ENCODE data around the gene DVL2. TPM values are rescaled to one million over a fixed set of nuclear protein-coding genes. Genes with fewer than 3 reads are reported as not detected.

The DVL2 gene
- total and polyA plus RNA-seq, 4 donors = 22.2 to 57.5 (median 35.2) TPM

DNA sequence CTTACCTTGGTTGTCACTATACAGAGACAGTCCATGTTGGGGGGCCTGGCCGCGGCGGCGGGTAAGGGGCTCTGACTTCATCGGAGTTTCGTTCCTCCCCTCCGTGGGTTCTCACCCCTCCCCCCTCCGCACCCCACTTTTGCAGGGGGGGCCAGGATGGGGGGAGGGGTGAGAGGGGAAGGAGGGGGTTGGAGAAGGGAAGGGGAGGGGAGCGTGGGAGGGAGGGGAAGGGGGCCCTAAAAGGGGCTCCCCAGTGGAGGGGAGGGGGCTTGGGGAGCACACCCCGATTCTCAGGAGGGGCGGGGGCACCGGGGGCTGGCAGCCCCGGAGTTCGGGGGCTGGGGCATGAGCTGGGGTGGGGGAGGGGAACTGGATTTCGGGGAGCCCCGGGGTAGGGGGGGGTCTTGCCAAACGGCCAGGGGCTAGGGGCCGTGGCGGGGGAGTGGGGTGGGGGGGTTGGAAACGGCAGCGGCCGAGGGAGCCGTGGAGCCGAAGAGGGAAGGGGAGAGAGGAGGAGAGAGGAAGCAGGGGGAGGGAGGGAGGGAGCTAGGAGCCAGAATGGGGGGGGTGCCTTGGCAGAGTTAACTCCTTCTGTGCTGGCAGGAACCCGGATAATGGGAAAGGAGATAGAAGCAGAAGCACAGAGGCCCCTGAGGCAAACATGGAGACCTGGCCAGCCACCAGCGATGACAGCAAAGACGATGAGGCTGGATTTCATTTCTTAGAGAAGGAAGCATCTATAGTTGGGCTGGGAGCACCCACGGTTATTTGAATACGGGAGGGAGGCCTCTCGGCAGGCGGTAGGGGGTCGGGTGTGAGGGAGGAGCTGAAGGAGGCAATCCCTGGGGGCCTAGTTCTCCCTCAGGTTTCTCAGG lies 17.0 kb downstream of the DVL2 start:
- no peak for ATAC-seq (ENCODE audit: insufficient read depth, low FRiP score)
- peaks cover 6 to 63% (median 24%) of the 10 kb centered on the region in 5 donors for H3K4me1 ChIP-seq (ENCODE audit: control insufficient read depth in 5 of 5, insufficient read depth in 5 of 5, low read length in 5 of 5)
- no peaks in the 10 kb centered on the region for H3K27me3 ChIP-seq (ENCODE audit: control insufficient read depth in 3 of 3, insufficient read depth in 3 of 3, low read length in 2 of 3)
- H3K4me3 ChIP-seq = no peak overlapping the region
- H3K27ac ChIP-seq (ENCODE audit: low read depth in 1 of 2, low read length in 1 of 2) = peak overlapping the region in 1 of 2 donors; percentile 20
- H3K9me3 ChIP-seq (ENCODE audit: control insufficient read depth in 4 of 4, insufficient read depth in 3 of 4, low read length in 3 of 4) = no peaks in the 10 kb centered on the region
- peak; percentile 87 to 95 (median 90) for DNase-seq
- peaks cover 0 to 10% (median 5%) of the 10 kb centered on the region in 4 donors for H3K36me3 ChIP-seq (ENCODE audit: control insufficient read depth in 4 of 4, insufficient read depth in 4 of 4, low read length in 4 of 4)
- peak overlapping the region in 1 of 2 donors; percentile 94 for H3K9ac ChIP-seq (ENCODE audit: insufficient read depth in 1 of 2, low read length in 2 of 2)
- WGBS, 2 donors = 0 to 3% methylated on average over 26 to 32 of the region's 32 CpGs
- TF ChIP-seq, protein P1, sequence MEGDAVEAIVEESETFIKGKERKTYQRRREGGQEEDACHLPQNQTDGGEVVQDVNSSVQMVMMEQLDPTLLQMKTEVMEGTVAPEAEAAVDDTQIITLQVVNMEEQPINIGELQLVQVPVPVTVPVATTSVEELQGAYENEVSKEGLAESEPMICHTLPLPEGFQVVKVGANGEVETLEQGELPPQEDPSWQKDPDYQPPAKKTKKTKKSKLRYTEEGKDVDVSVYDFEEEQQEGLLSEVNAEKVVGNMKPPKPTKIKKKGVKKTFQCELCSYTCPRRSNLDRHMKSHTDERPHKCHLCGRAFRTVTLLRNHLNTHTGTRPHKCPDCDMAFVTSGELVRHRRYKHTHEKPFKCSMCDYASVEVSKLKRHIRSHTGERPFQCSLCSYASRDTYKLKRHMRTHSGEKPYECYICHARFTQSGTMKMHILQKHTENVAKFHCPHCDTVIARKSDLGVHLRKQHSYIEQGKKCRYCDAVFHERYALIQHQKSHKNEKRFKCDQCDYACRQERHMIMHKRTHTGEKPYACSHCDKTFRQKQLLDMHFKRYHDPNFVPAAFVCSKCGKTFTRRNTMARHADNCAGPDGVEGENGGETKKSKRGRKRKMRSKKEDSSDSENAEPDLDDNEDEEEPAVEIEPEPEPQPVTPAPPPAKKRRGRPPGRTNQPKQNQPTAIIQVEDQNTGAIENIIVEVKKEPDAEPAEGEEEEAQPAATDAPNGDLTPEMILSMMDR (IDR thresholded peaks at IDR 0.05; ENCODE audit: control extremely low read depth, extremely low read depth) = no peak

DNA sequence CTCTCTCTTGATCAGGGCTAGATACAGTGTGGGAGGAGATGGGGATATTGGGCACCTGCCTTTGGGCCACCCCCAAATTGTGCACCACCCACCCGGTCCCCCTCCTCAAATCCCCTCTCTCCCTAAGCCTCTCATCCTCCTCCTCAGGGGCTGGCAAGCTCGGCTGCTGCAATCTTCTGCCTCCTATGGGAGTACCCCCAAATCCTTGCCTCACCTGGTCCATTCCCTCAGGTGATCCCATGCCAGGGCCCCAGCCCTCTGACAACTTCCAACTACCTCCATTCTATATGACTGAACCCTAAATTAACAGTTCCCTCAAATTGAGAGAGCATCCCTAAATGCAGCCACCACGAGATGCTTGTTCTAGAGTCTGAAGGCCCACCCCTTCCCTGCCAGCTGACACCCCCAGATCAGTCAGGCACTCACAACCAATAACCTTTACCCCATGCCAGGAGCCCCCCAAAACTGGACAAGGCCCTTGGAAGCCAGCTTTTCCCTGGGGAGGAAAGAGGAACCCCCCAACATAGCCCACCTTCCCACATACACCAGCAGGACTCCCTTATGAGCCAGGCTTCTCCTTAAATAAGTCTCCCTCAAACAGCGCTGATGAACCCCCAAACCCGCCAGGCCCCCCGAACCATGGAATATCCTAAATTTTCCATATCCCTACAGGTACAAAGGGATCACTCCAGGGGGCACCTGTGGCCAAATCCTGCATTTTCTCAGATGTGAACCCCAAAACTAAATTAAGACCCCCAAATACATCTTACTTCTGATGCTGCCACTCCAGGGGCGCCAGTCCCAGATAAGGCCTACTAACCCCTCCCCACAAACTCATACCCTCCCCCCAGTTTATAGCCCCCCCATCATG lies 17.8 kb downstream of the DVL2 start:
- no peak for ATAC-seq (ENCODE audit: insufficient read depth, low FRiP score)
- Histone ChIP-seq H3K9ac (ENCODE audit: insufficient read depth in 1 of 2, low read length in 2 of 2) (peak overlapping the region in 1 of 2 donors; percentile 60), H3K9me3 (ENCODE audit: control insufficient read depth in 4 of 4, insufficient read depth in 3 of 4, low read length in 3 of 4) (no peaks in the 10 kb centered on the region), H3K27me3 (ENCODE audit: control insufficient read depth in 3 of 3, insufficient read depth in 3 of 3, low read length in 2 of 3) (no peaks in the 10 kb centered on the region), H3K4me1 (ENCODE audit: control insufficient read depth in 5 of 5, insufficient read depth in 5 of 5, low read length in 5 of 5) (peaks cover 6 to 69% (median 24%) of the 10 kb centered on the region in 5 donors), H3K27ac (ENCODE audit: low read depth in 1 of 2, low read length in 1 of 2) (no peak overlapping the region), H3K4me3 (no peak overlapping the region), H3K36me3 (ENCODE audit: control insufficient read depth in 4 of 4, insufficient read depth in 4 of 4, low read length in 4 of 4) (peaks cover 0 to 3% (median 2%) of the 10 kb centered on the region in 4 donors)
- WGBS, 2 donors = 23% methylated on average over 7 of the region's 7 CpGs
- DNase-seq = peak in 1 of 3 donors; percentile 19
- TF ChIP-seq, protein P1 (IDR thresholded peaks at IDR 0.05; ENCODE audit: control extremely low read depth, extremely low read depth) = no peak

DNA sequence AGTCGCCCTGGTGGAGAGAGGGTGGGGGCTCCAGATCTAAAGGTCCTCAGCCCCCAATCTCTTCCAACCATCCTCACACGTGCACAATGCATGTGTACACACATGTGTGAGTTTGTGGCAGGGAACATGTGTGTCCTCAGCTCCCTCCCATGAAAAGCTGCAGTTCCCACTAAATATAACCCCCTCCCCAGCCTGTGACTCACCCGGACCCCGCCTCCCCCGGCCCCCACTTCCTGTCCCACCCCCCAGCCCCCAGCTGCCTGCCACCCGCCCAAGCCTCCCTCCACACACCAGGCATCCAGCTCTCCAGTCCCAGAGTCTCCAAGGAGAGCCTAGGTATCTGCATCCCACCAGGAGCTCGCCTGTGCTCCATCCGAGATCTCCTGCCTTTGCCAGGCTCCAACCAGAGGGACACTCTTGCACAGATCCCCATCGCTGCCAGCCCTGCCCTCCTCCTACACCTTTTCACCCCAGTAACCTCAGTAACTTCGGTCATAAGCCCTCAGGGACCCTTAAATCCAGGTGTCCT lies 18.6 kb downstream of the DVL2 start:
- no peaks in the 10 kb centered on the region for H3K27me3 ChIP-seq (ENCODE audit: control insufficient read depth in 3 of 3, insufficient read depth in 3 of 3, low read length in 2 of 3)
- DNase-seq (peak; percentile 44 to 55 (median 53)), ATAC-seq (ENCODE audit: insufficient read depth, low FRiP score) (no peak)
- peaks cover 6 to 63% (median 20%) of the 10 kb centered on the region in 5 donors for H3K4me1 ChIP-seq (ENCODE audit: control insufficient read depth in 5 of 5, insufficient read depth in 5 of 5, low read length in 5 of 5)
- no peaks in the 10 kb centered on the region for H3K36me3 ChIP-seq (ENCODE audit: control insufficient read depth in 4 of 4, insufficient read depth in 4 of 4, low read length in 4 of 4)
- TF ChIP-seq, protein P1 (IDR thresholded peaks at IDR 0.05; ENCODE audit: control extremely low read depth, extremely low read depth) = no peak
- no peaks in the 10 kb centered on the region for H3K9me3 ChIP-seq (ENCODE audit: control insufficient read depth in 4 of 4, insufficient read depth in 3 of 4, low read length in 3 of 4)
- WGBS, 2 donors = 19 to 21% methylated on average over 9 to 10 of the region's 10 CpGs
- no peak overlapping the region for H3K4me3 ChIP-seq
- H3K27ac ChIP-seq (ENCODE audit: low read depth in 1 of 2, low read length in 1 of 2) = peak overlapping the region in 1 of 2 donors; percentile 71
- peak overlapping the region in 1 of 2 donors; percentile 0 for H3K9ac ChIP-seq (ENCODE audit: insufficient read depth in 1 of 2, low read length in 2 of 2)

Data from lung (tissue), 12 donors.